Ascending aorta (tissue), 2 donors: Measurements from ENCODE around the gene ENHO. TPM values are rescaled to one million over a fixed set of nuclear protein-coding genes. Genes with fewer than 3 reads are reported as not detected.

ENCODE experiments used
- DNase-seq, 2 donors: peaks; one replicate each; pipeline ENCODE4 v3.0.0-alpha.2; 2019; ENCODE audit warnings: low spot score in 2 of 2
- H3K27ac ChIP-seq, 2 donors: fragments of 200-600 bp; sonication (generic); one replicate each; pipeline ENCODE4 v1.5.1; 2016 to 2017; ENCODE audit warnings: mild to moderate bottlenecking in 1 of 2
- H3K27me3 ChIP-seq: fragments of 200-600 bp; sonication (generic); one replicate; pipeline ENCODE4 v1.5.1; 2017
- H3K36me3 ChIP-seq, 2 donors: fragments of 200-600 bp; sonication (generic); one replicate each; pipeline ENCODE4 v1.5.1; 2016
- H3K4me1 ChIP-seq, 2 donors: fragments of 200-600 bp; sonication (generic); one replicate each; pipeline ENCODE4 v1.5.1; 2016 to 2017; ENCODE audit warnings: mild to moderate bottlenecking in 1 of 2
- H3K4me3 ChIP-seq, 2 donors: fragments of 200-600 bp; sonication (generic); one replicate each; pipeline ENCODE4 v1.5.1; 2016 to 2017; ENCODE audit warnings: mild to moderate bottlenecking in 1 of 2
- H3K9me3 ChIP-seq, 2 donors: fragments of 200-600 bp; sonication (generic); one replicate each; pipeline ENCODE4 v1.5.1; 2016
- intact Hi-C: fragments of 100-400 bp; cut with DNase I; formaldehyde crosslinking; loops from one replicate; pipeline ENCODE4 v1.15.1; 2023
- total RNA-seq: library from RNA; depleted of rRNA; stranded (reverse); fragments of >200 nt; gene quantifications from one replicate; pipeline ENCODE4 v1.1.0, GENCODE V29; 2016
- TF ChIP-seq, protein P1 (sequence below), 3 experiments: fragments of 200-600 bp in 2 of 3; fragments of 450-650 bp in 1 of 3; sonication (generic) in 2 of 3; IDR thresholded peaks; one replicate each; pipeline ENCODE4 v1.5.1; 2016 to 2019; ENCODE audit warnings: antibody characterized with exemption in 3 of 3, mild to moderate bottlenecking in 1 of 3, moderate library complexity in 1 of 3

The ENHO gene
- total RNA-seq: not detected

DNA sequence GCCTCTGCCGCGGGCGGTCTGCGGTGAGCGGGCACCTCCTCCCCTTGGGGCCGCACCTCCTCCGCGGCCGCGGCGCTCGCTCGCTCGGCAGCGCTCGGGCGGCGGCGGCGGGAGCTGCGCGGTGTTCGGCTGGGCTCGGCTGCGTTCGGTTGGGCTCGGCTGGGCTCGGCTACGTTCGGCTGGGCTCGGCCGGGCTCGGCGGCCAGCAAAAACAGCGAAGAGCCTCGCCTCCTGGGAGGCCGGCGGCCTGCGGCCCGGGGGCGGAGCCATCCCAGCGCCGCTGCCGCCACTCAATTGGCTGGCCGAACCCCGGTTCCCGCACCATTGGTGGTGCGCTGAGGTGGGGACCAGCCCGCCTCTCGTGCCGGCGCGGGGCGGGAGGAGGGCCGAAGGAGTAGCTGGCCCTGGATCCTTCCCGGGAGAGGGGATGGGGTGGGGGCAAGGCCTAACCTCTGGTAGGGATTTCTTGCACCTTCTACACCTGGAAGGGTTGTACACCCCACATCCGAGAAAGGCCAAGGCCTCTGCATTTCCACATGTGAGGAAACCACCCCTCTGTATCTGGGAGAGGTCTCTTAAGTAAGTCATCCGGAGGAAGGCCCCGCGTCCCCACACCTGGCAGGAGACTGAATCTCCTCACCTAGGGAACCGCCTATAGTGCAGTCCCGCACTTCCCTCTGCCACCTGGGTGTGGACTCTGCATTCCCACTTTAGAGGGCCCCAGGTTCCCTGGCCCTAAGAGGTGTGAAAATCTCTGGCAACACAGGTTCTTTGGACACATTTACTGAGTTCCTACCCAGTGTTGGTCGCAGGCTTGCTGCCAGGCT lies at the start of gene ENHO:
TSS of gene ENHO (minus strand) at position 20 of the 827 bp plus-strand sequence. CDS start 1,295 bp downstream, outside the sequence.
- intact Hi-C loops: loop anchor here (1.0 to 5.0 kb wide), 4 partner anchors 64 to 396 kb away; partner anchors contain the start of genes CNTFR, DCAF12, DNAI1 and FAM219A
- Histone ChIP-seq H3K4me3 (peak within 1 kb of the TSS; percentile 47 to 68), H3K27me3 (no peaks in the 10 kb centered on the region), H3K9me3 (no peaks in the 10 kb centered on the region), H3K27ac (no peak within 1 kb of the TSS), H3K36me3 (no peaks in the 10 kb centered on the region), H3K4me1 (peaks cover 3 to 5% of the 10 kb centered on the region in 2 donors)
- TF ChIP-seq, protein P1, sequence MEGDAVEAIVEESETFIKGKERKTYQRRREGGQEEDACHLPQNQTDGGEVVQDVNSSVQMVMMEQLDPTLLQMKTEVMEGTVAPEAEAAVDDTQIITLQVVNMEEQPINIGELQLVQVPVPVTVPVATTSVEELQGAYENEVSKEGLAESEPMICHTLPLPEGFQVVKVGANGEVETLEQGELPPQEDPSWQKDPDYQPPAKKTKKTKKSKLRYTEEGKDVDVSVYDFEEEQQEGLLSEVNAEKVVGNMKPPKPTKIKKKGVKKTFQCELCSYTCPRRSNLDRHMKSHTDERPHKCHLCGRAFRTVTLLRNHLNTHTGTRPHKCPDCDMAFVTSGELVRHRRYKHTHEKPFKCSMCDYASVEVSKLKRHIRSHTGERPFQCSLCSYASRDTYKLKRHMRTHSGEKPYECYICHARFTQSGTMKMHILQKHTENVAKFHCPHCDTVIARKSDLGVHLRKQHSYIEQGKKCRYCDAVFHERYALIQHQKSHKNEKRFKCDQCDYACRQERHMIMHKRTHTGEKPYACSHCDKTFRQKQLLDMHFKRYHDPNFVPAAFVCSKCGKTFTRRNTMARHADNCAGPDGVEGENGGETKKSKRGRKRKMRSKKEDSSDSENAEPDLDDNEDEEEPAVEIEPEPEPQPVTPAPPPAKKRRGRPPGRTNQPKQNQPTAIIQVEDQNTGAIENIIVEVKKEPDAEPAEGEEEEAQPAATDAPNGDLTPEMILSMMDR (IDR thresholded peaks at IDR 0.05): no peak
- peak; percentile 26 to 93 for DNase-seq

DNA sequence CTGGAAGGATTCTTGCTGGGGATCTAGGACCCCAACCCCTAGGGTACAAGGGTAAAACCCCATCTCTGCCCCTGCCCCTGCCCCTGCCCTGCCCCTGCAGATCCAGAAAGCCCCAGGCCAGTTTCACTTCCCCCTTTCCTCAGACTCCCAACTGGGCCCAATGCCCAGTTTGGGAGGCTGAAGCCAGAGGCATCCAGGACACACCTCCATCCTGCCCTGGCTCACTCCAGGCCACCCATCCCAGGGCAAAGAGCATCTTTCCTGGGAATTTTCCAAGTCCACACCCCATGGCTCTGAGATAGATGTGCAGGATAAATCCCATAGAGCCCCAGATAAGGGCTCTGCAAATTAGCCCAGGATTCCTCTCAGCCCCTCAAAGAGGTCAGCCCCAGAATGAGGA lies 49.3 kb upstream of the ENHO start:
- no peak for DNase-seq
- Histone ChIP-seq H3K27ac (no peak overlapping the region), H3K9me3 (no peaks in the 10 kb centered on the region), H3K4me3 (no peak overlapping the region), H3K36me3 (no peaks in the 10 kb centered on the region), H3K27me3 (no peaks in the 10 kb centered on the region), H3K4me1 (no peaks in the 10 kb centered on the region)
- intact Hi-C loops: no loop called here
- TF ChIP-seq, protein P1 (IDR thresholded peaks at IDR 0.05): no peak

DNA sequence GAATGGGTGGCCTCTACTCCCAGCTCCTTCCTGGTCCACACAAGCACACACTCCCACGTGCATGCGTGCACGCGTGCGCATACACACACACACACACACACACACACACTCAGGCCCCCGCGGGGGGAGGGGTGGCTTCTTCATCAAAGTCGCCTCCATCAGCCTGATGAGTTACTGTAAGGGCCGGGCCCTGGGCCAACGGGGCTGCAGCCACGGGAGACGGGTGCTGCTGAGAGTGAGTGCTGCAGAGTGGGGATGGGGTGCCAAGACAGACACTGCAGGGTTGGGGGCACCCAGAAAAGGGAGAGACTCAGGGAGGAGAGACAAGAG lies 48.7 kb upstream of the ENHO start:
- Histone ChIP-seq H3K36me3 (no peaks in the 10 kb centered on the region), H3K9me3 (no peaks in the 10 kb centered on the region), H3K4me3 (no peak overlapping the region), H3K27me3 (no peaks in the 10 kb centered on the region), H3K27ac (no peak overlapping the region), H3K4me1 (no peaks in the 10 kb centered on the region)
- DNase-seq: no peak
- TF ChIP-seq, protein P1 (IDR thresholded peaks at IDR 0.05): no peak
- intact Hi-C loops: no loop called here

DNA sequence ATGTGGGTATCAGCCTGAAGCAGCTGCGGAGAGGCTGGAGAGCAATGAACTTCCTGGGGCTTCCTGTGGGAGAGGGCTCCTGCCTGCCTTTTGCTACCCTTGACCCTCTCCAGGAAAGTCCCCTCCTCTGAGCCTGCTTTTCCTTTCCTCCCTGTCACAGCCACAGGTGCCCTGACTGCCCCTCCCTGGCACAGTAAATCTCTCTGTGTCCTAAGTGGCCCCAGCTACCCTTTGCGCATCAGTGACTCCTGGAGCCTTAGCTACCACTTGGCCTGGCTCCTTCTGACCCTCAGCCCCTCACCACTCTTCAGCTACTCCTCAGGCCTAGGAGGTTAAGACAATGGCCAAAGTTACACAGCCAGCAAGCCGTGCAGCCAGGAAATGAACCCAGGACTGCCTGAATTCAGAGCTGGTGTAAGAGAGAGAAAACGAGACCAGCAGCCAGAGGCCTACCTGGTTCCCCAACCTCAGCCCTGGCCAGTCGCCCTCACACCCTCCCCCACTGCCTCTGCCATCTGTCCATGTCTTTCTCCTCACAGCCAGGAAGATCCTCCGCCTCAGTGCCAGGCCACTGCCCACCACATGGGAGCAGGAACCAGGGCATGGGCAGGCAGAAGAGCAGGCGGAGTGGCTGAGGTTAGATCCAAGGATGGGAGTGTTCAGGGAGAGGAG lies 48.2 kb upstream of the ENHO start:
- intact Hi-C loops: no loop called here
- TF ChIP-seq, protein P1 (IDR thresholded peaks at IDR 0.05): no peak
- Histone ChIP-seq H3K27me3 (no peaks in the 10 kb centered on the region), H3K27ac (no peak overlapping the region), H3K4me1 (no peaks in the 10 kb centered on the region), H3K4me3 (no peak overlapping the region), H3K9me3 (no peaks in the 10 kb centered on the region), H3K36me3 (no peaks in the 10 kb centered on the region)
- DNase-seq: no peak

DNA sequence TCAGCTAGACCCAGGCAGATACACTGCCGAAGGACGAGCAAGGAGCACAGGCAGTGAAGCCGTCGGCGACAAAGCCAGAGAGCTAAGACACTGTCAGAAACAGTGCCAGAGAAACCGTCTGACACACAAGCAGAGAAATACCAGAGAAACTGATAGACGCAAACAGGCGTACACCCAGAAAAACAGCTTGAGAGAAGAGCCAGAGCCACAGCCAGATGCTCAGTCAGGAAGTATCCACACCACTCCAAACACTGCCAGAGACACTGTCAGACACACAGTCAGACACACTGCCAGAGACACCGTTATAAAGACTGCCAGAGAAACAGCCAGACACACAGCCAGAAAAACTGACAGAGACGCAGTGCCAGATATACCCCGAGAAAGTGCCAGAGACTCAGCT lies 47.6 kb upstream of the ENHO start:
- Histone ChIP-seq H3K4me1 (no peaks in the 10 kb centered on the region), H3K36me3 (no peaks in the 10 kb centered on the region), H3K4me3 (no peak overlapping the region), H3K9me3 (no peaks in the 10 kb centered on the region), H3K27me3 (no peaks in the 10 kb centered on the region), H3K27ac (no peak overlapping the region)
- intact Hi-C loops: no loop called here
- DNase-seq: no peak
- TF ChIP-seq, protein P1 (IDR thresholded peaks at IDR 0.05): no peak
